ENCODE data around the gene TPCN2. TPM values are rescaled to one million over a fixed set of nuclear protein-coding genes. Genes with fewer than 3 reads are reported as not detected.
A peak's percentile ranks its signal among the peaks of the same experiment; 100 is the strongest.

The TPCN2 gene
- total and polyA plus RNA-seq, 7 experiments from 2014 or later: 3.3 to 29.4 (median 21.2) TPM

GRCh38 chr11:69163842-69164241 lies 115.1 kb downstream of the TPCN2 start:
- H3K36me3 ChIP-seq (ENCODE audit: control insufficient read depth in 2 of 3, insufficient read depth in 3 of 3, low read length in 3 of 3): no peaks in the 10 kb centered on the region
- H3K27me3 ChIP-seq (ENCODE audit: control insufficient read depth in 2 of 2, insufficient read depth in 2 of 2, low read length in 2 of 2): no peaks in the 10 kb centered on the region
- intact Hi-C loops (cut with micrococcal nuclease): no loop called here
- ChIA-PET CTCF (no interaction called here), POLR2A (no interaction called here)
- Mint-ChIP-seq H3K4me3 (no peak overlapping the region), H3K9me3 (peaks cover 1 to 21% (median 10%) of the 10 kb centered on the region in 11 donors), H3K4me1 (peaks cover 0 to 10% (median 4%) of the 10 kb centered on the region in 7 donors), H3K27me3 (peaks cover 0 to 11% (median 0%) of the 10 kb centered on the region in 5 donors), H3K36me3 (peaks cover 2 to 17% (median 8%) of the 10 kb centered on the region in 5 donors), H3K27ac (no peak overlapping the region)
- no peak overlapping the region for H3K27ac ChIP-seq (ENCODE audit: low read depth, low read length)
- no peaks in the 10 kb centered on the region for H3K4me1 ChIP-seq (ENCODE audit: control insufficient read depth in 2 of 2, insufficient read depth in 2 of 2, low read length in 2 of 2)
- no peaks in the 10 kb centered on the region for H3K9me3 ChIP-seq (ENCODE audit: control insufficient read depth in 2 of 3, low read length in 3 of 3)
- ATAC-seq (no peak), DNase-seq (no peak)
- H3K4me3 ChIP-seq (ENCODE audit: low read length): no peak overlapping the region

GRCh38 chr11:69164824-69165223 lies 116.1 kb downstream of the TPCN2 start:
- DNase-seq: no peak
- CTCF ChIA-PET: no interaction called here

DNA sequence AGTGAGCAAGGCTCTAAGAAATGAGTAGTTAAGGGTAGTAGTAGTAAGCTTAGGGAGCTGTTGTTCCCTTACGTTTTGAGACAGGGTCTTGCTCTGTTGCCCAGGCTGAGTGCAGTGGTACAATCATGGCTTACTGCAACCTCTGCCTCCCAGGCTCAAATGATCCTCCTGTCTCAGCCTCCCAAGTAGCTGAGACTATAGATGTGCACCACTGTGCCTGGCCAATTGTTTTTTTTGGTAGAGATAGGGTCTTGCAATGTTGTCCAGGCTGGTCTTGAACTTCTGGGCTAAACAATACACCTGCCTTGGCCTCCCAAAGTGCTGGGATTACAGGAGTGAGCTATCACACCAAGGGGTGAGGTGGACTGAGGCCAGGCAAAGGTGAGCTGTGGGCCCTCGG lies 117.0 kb downstream of the TPCN2 start:
- intact Hi-C loops (cut with micrococcal nuclease): no loop called here
- ATAC-seq: no peak
- CTCF ChIA-PET: no interaction called here

More at GRCh38 chr11:69164824-69165223, 116.1 kb downstream of the TPCN2 start:
- intact Hi-C loops (cut with micrococcal nuclease): no loop called here
- H3K27me3 ChIP-seq (ENCODE audit: control insufficient read depth in 2 of 2, insufficient read depth in 2 of 2, low read length in 2 of 2): no peaks in the 10 kb centered on the region
- Mint-ChIP-seq H3K4me1 (peaks cover 0 to 10% (median 4%) of the 10 kb centered on the region in 7 donors), H3K27me3 (peaks cover 0 to 11% (median 0%) of the 10 kb centered on the region in 5 donors), H3K4me3 (no peak overlapping the region), H3K9me3 (peaks cover 1 to 21% (median 11%) of the 10 kb centered on the region in 11 donors), H3K27ac (no peak overlapping the region), H3K36me3 (peaks cover 2 to 17% (median 8%) of the 10 kb centered on the region in 5 donors)
- no peaks in the 10 kb centered on the region for H3K36me3 ChIP-seq (ENCODE audit: control insufficient read depth in 2 of 3, insufficient read depth in 3 of 3, low read length in 3 of 3)
- no peak for ATAC-seq
- H3K27ac ChIP-seq (ENCODE audit: low read depth, low read length): no peak overlapping the region
- no peaks in the 10 kb centered on the region for H3K4me1 ChIP-seq (ENCODE audit: control insufficient read depth in 2 of 2, insufficient read depth in 2 of 2, low read length in 2 of 2)
- no peaks in the 10 kb centered on the region for H3K9me3 ChIP-seq (ENCODE audit: control insufficient read depth in 2 of 3, low read length in 3 of 3)
- no peak overlapping the region for H3K4me3 ChIP-seq (ENCODE audit: low read length)
- POLR2A ChIA-PET: no interaction called here

DNA sequence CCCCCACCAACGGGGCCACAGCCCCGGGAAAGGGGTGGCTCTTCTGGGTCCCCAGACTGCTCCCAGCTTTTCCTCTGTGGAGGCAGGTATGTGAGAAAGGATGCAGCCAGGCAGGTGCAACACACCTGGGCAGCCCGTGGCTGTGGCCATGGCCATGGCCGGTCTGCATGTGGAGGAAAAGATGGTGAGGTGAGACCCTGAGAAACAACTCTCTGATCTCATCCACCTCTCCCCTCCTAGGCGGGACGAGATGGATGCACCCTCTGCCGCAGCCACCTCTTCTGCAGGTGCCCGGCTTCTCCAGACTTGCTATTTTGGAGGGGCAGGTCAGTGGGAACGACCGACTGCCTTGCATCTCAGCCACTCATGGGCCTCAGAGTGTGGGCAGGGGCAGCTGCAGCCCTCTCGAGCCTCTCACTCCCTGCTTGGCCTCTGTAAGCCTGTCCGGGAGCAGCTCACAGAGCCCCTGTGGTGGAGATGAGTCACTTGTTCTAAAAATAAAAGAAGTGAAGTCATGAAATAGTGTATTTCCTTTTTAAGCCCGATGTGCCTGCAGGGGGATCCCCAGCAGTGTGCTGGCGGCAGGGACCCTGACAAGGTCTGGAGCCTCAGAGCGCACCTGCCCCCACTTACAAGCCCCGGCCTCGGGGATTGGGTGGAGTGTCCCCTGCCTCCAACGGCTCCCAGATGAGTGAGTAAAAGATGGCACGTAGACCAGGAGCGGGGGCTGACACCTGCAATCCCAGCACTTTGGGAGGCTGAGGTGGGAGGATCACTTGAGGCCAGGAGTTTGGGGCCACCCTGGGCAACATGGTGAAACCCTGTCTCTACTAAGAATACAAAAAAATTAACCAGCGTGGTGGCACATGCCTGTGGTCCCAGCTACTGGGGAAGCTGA lies 117.7 kb downstream of the TPCN2 start:
- no peaks in the 10 kb centered on the region for H3K4me1 ChIP-seq (ENCODE audit: control insufficient read depth in 2 of 2, insufficient read depth in 2 of 2, low read length in 2 of 2)
- no peaks in the 10 kb centered on the region for H3K27me3 ChIP-seq (ENCODE audit: control insufficient read depth in 2 of 2, insufficient read depth in 2 of 2, low read length in 2 of 2)
- H3K27ac ChIP-seq (ENCODE audit: low read depth, low read length): no peak overlapping the region
- H3K36me3 ChIP-seq (ENCODE audit: control insufficient read depth in 2 of 3, insufficient read depth in 3 of 3, low read length in 3 of 3): no peaks in the 10 kb centered on the region
- ChIA-PET CTCF (no interaction called here), POLR2A (no interaction called here)
- no peak overlapping the region for H3K4me3 ChIP-seq (ENCODE audit: low read length)
- ATAC-seq (peak; percentile 54), DNase-seq (peak in 2 of 9 donors; percentile 9 to 52)
- peaks cover 1 to 21% (median 11%) of the 10 kb centered on the region in 11 donors for H3K9me3 Mint-ChIP-seq
- H3K9me3 ChIP-seq (ENCODE audit: control insufficient read depth in 2 of 3, low read length in 3 of 3): no peaks in the 10 kb centered on the region
- peaks cover 0 to 11% (median 0%) of the 10 kb centered on the region in 5 donors for H3K27me3 Mint-ChIP-seq
- peak overlapping the region in 1 of 9 donors; percentile 62 for H3K27ac Mint-ChIP-seq
- H3K4me3 Mint-ChIP-seq: peak overlapping the region in 1 of 10 donors; percentile 49
- peaks cover 2 to 17% (median 8%) of the 10 kb centered on the region in 5 donors for H3K36me3 Mint-ChIP-seq
- intact Hi-C loops (cut with micrococcal nuclease): no loop called here
- peaks cover 0 to 10% (median 4%) of the 10 kb centered on the region in 7 donors for H3K4me1 Mint-ChIP-seq

More for the DNA sequence above, 117.0 kb downstream of the TPCN2 start:
- Mint-ChIP-seq H3K27ac (peak overlapping the region in 1 of 9 donors; percentile 32), H3K27me3 (peaks cover 0 to 11% (median 0%) of the 10 kb centered on the region in 5 donors), H3K36me3 (peaks cover 2 to 17% (median 8%) of the 10 kb centered on the region in 5 donors), H3K4me1 (peaks cover 0 to 10% (median 4%) of the 10 kb centered on the region in 7 donors), H3K4me3 (no peak overlapping the region), H3K9me3 (peaks cover 1 to 21% (median 11%) of the 10 kb centered on the region in 11 donors)
- Histone ChIP-seq H3K9me3 (ENCODE audit: control insufficient read depth in 2 of 3, low read length in 3 of 3) (no peaks in the 10 kb centered on the region), H3K4me1 (ENCODE audit: control insufficient read depth in 2 of 2, insufficient read depth in 2 of 2, low read length in 2 of 2) (no peaks in the 10 kb centered on the region), H3K27ac (ENCODE audit: low read depth, low read length) (no peak overlapping the region), H3K4me3 (ENCODE audit: low read length) (no peak overlapping the region), H3K36me3 (ENCODE audit: control insufficient read depth in 2 of 3, insufficient read depth in 3 of 3, low read length in 3 of 3) (no peaks in the 10 kb centered on the region), H3K27me3 (ENCODE audit: control insufficient read depth in 2 of 2, insufficient read depth in 2 of 2, low read length in 2 of 2) (no peaks in the 10 kb centered on the region)
- POLR2A ChIA-PET: interaction anchor here (0.7 kb wide), 1 partner anchor 15 kb away, joined by 5 read pairs; no protein-coding TSS in a partner anchor
- no peak for DNase-seq

- Mint-ChIP-seq H3K36me3 (peaks cover 0 to 17% (median 8%) of the 10 kb centered on the region in 5 donors), H3K4me1 (peaks cover 0 to 10% (median 4%) of the 10 kb centered on the region in 7 donors), H3K9me3 (peaks cover 1 to 18% (median 11%) of the 10 kb centered on the region in 11 donors), H3K27me3 (peaks cover 0 to 11% (median 0%) of the 10 kb centered on the region in 5 donors), H3K27ac (no peak overlapping the region), H3K4me3 (no peak overlapping the region)
- intact Hi-C loops (cut with micrococcal nuclease): no loop called here
- H3K4me3 ChIP-seq (ENCODE audit: low read length): no peak overlapping the region
- no peaks in the 10 kb centered on the region for H3K9me3 ChIP-seq (ENCODE audit: control insufficient read depth in 2 of 3, low read length in 3 of 3)
- ChIA-PET POLR2A (no interaction called here), CTCF (no interaction called here)
- no peaks in the 10 kb centered on the region for H3K36me3 ChIP-seq (ENCODE audit: control insufficient read depth in 2 of 3, insufficient read depth in 3 of 3, low read length in 3 of 3)
- ATAC-seq: no peak
- H3K27ac ChIP-seq (ENCODE audit: low read depth, low read length): no peak overlapping the region
- DNase-seq: no peak
- no peaks in the 10 kb centered on the region for H3K27me3 ChIP-seq (ENCODE audit: control insufficient read depth in 2 of 2, insufficient read depth in 2 of 2, low read length in 2 of 2)
- H3K4me1 ChIP-seq (ENCODE audit: control insufficient read depth in 2 of 2, insufficient read depth in 2 of 2, low read length in 2 of 2): no peaks in the 10 kb centered on the region
Observed at GRCh38 chr11:69167130-69167915, 118.6 kb downstream of the TPCN2 start.

- H3K9me3 ChIP-seq (ENCODE audit: control insufficient read depth in 2 of 3, low read length in 3 of 3): no peaks in the 10 kb centered on the region
- H3K4me3 Mint-ChIP-seq: no peak overlapping the region
- intact Hi-C loops (cut with micrococcal nuclease): no loop called here
- no peak for DNase-seq
- no peak for ATAC-seq
- H3K27ac ChIP-seq (ENCODE audit: low read depth, low read length): no peak overlapping the region
- H3K27me3 Mint-ChIP-seq: peaks cover 0 to 11% (median 0%) of the 10 kb centered on the region in 5 donors
- H3K27me3 ChIP-seq (ENCODE audit: control insufficient read depth in 2 of 2, insufficient read depth in 2 of 2, low read length in 2 of 2): no peaks in the 10 kb centered on the region
- peaks cover 0 to 13% (median 6%) of the 10 kb centered on the region in 11 donors for H3K9me3 Mint-ChIP-seq
- H3K4me1 Mint-ChIP-seq: peaks cover 0 to 10% (median 5%) of the 10 kb centered on the region in 7 donors
- H3K4me3 ChIP-seq (ENCODE audit: low read length): no peak overlapping the region
- ChIA-PET CTCF (no interaction called here), POLR2A (no interaction called here)
- H3K27ac Mint-ChIP-seq: no peak overlapping the region
- H3K36me3 ChIP-seq (ENCODE audit: control insufficient read depth in 2 of 3, insufficient read depth in 3 of 3, low read length in 3 of 3): no peaks in the 10 kb centered on the region
- peaks cover 0 to 10% (median 4%) of the 10 kb centered on the region in 5 donors for H3K36me3 Mint-ChIP-seq
- no peaks in the 10 kb centered on the region for H3K4me1 ChIP-seq (ENCODE audit: control insufficient read depth in 2 of 2, insufficient read depth in 2 of 2, low read length in 2 of 2)
Observed at GRCh38 chr11:69167916-69168691, 119.4 kb downstream of the TPCN2 start.

Data from naive thymus-derived CD4-positive, alpha-beta T cell (primary cell).